ENCODE measurements around the gene CLEC16A. TPM values are rescaled to one million over a fixed set of nuclear protein-coding genes. Genes with fewer than 3 reads are reported as not detected.

CLEC16A gene
- total and polyA plus RNA-seq, 9 of the 15 experiments (the other 6 are each of a cell fraction or from before 2014, with no cell fraction given): 1.00 to 22.3 (median 10.0) TPM

DNA sequence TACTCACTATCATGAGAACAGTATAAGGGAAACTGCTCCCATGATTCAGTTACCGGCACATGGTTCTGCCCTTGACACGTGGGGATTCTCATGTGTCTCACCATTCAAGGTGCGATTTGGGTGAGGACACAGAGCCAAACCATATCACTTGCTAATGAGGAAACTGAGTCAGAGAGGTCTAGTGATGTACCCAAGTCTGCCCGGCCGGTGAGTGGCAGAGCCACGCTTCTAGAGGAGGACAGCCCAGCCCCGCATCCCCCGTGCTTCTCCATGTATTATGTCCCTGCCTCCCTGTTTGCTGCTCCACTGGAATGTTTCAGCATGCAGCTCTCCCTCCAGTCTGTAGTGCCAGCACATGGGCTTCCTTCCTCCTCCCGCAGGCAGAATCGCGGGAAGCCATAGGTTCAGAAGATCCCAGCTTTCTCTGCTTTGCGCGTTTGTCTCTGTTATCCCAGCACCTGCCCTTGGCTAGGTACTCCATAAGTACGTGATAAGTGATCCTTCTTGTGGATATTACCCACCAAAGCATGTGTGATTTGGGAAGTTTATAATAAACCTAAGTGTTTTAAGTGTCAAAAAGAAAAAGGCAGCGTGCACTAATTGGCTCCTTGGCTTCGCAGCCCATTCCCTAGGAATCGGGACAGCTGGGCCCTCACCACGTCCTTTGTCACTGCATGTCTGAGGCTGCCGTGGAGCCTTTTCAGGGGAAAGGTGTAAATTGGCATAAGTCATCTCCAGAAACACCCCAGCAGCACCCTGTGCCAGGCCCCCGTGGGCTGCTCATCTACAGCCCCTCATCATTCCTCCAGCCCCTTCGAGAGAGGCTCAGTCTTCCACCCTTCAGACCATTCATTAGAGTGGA is 103.8 kb downstream of the CLEC16A start:
- H3K27ac ChIP-seq (ENCODE audit: extremely low read depth, low read depth, low read length): no peak overlapping the region
- FAIRE-seq: no peak
- no peak overlapping the region for H3K4me3 ChIP-seq
- H4K20me1 ChIP-seq (replicated peaks; ENCODE audit: control insufficient read depth, insufficient read depth, low read length): peaks cover 11% of the 10 kb centered on the region; the same call in 1 of the 2 replicates
- DNase-seq (ENCODE audit: extremely low read depth in 1 of 4, low spot score in 3 of 4): no peak
- peak overlapping the region in 1 of 2 experiments; percentile 39; a peak in 1 of 4 replicates for H3K9ac ChIP-seq (ENCODE audit: insufficient read depth in 1 of 2, low read depth in 2 of 2, low read length in 2 of 2)
- ChIA-PET CTCF (ENCODE audit: low intra/inter-chr PET ratio) (no interaction called here), POLR2A (no interaction called here)
- no peaks in the 10 kb centered on the region for H3K27me3 ChIP-seq (ENCODE audit: control insufficient read depth in 2 of 2, insufficient read depth in 2 of 2, low read length in 2 of 2)
- H3K79me2 ChIP-seq (ENCODE audit: control insufficient read depth, insufficient read depth, low read length): no peaks in the 10 kb centered on the region
- H2AFZ ChIP-seq (ENCODE audit: low read depth, low read length): no peak overlapping the region
- H3K4me2 ChIP-seq (ENCODE audit: insufficient read depth, low read length): no peak overlapping the region
- peaks cover 8 to 13% of the 10 kb centered on the region in 2 experiments for H3K4me1 ChIP-seq (replicated peaks in 1 of 2; ENCODE audit: control insufficient read depth in 2 of 2, insufficient read depth in 2 of 2, low read length in 2 of 2)
- intact Hi-C loops (cut with micrococcal nuclease): no loop called here
- H3K9me3 ChIP-seq (replicated peaks; ENCODE audit: control insufficient read depth, insufficient read depth, low read depth, low read length): no peaks in the 10 kb centered on the region
- H3K9me1 ChIP-seq (ENCODE audit: control insufficient read depth, insufficient read depth, low read length): no peaks in the 10 kb centered on the region
- no peak for ATAC-seq
- WGBS (ENCODE audit: insufficient coverage, low coverage, missing lambda C conversion rate): 91% methylated on average over 20 of the region's 21 CpGs
- peaks cover 28% of the 10 kb centered on the region; the same call in 2 of the 3 replicates for H3K36me3 ChIP-seq (ENCODE audit: control insufficient read depth, insufficient read depth, low read length)
- in situ Hi-C loops (cut with MboI): no loop called here
- BruUV-seq (replicated peaks): no TSS peak
- TF ChIP-seq, protein P1, sequence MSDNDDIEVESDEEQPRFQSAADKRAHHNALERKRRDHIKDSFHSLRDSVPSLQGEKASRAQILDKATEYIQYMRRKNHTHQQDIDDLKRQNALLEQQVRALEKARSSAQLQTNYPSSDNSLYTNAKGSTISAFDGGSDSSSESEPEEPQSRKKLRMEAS (CRISPR knock-in tag; IDR thresholded peaks at IDR 0.05): no peak
- TF ChIP-seq ZNF124 (CRISPR knock-in tag; IDR thresholded peaks at IDR 0.05) (no peak), NRF1 (conservative IDR thresholded peaks at IDR 0.05 in 1 of 2, IDR thresholded peaks at IDR 0.05 in 1 of 2) (no peak), MYNN (IDR thresholded peaks at IDR 0.05) (no peak), MYNN (CRISPR knock-in tag; IDR thresholded peaks at IDR 0.05) (no peak), PTBP1 (IDR thresholded peaks at IDR 0.05; ENCODE audit: low read depth, low read length) (no peak), ZFP36 (IDR thresholded peaks at IDR 0.05; ENCODE audit: low read depth, low read length, partially characterized antibody) (no peak), SP1 (CRISPR knock-in tag; IDR thresholded peaks at IDR 0.05) (no peak), ZNF217 (CRISPR knock-in tag; IDR thresholded peaks at IDR 0.05) (no peak), STAT5A (IDR thresholded peaks at IDR 0.05; ENCODE audit: borderline replicate concordance, low read length) (no peak), NFYB (IDR thresholded peaks at IDR 0.05; ENCODE audit: extremely low read depth, insufficient read length) (no peak)
- TF ChIP-seq, protein P2, sequence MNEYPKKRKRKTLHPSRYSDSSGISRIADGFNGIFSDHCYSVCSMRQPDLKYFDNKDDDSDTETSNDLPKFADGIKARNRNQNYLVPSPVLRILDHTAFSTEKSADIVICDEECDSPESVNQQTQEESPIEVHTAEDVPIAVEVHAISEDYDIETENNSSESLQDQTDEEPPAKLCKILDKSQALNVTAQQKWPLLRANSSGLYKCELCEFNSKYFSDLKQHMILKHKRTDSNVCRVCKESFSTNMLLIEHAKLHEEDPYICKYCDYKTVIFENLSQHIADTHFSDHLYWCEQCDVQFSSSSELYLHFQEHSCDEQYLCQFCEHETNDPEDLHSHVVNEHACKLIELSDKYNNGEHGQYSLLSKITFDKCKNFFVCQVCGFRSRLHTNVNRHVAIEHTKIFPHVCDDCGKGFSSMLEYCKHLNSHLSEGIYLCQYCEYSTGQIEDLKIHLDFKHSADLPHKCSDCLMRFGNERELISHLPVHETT (CRISPR knock-in tag; conservative IDR thresholded peaks at IDR 0.05 in 1 of 2, IDR thresholded peaks at IDR 0.05 in 1 of 2): no peak
- TF ChIP-seq, protein P3, sequence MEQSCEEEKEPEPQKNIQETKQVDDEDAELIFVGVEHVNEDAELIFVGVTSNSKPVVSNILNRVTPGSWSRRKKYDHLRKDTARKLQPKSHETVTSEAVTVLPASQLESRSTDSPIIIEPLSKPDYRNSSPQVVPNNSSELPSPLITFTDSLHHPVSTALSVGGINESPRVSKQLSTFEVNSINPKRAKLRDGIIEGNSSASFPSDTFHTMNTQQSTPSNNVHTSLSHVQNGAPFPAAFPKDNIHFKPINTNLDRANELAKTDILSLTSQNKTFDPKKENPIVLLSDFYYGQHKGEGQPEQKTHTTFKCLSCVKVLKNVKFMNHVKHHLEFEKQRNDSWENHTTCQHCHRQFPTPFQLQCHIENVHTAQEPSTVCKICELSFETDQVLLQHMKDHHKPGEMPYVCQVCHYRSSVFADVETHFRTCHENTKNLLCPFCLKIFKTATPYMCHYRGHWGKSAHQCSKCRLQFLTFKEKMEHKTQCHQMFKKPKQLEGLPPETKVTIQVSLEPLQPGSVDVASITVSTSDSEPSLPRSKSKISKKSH (CRISPR knock-in tag; IDR thresholded peaks at IDR 0.05): no peak

Data from K562 (cell line).